ENCODE results near the gene THRAP3.

The THRAP3 gene

GRCh38 chr1:36305915-36306209 is 81.6 kb downstream of the THRAP3 start:
- H3K9ac ChIP-seq (ENCODE audit: insufficient read length): no peak overlapping the region
- peak overlapping the region; percentile 63; the same call in 1 of the 2 replicates for H3K27ac ChIP-seq
- no peak overlapping the region for H3K4me3 ChIP-seq
- peaks cover 30% of the 10 kb centered on the region for H3K36me3 ChIP-seq (ENCODE audit: insufficient read depth, low read length)
- H3K9me3 ChIP-seq (ENCODE audit: low read depth, low read length): no peaks in the 10 kb centered on the region
- no peak for TF ChIP-seq EZH2 (IDR thresholded peaks at IDR 0.05)
- TF ChIP-seq FOXP2 (optimal IDR thresholded peaks at IDR 0.05; ENCODE audit: control extremely low read depth, extremely low read length, insufficient read depth): no peak
- no peak for TF ChIP-seq POLR2AphosphoS5 (IDR thresholded peaks at IDR 0.05; ENCODE audit: borderline replicate concordance, low read depth, low read length)
- no peak for DNase-seq (ENCODE audit: low read depth, low spot score)

GRCh38 chr1:36306210-36306901 is 82.1 kb downstream of the THRAP3 start, which contains the start of gene SH3D21:
Gene SH3D21, plus strand, starts transcription at chr1:36306368. Its CDS starts 53 bp downstream, at chr1:36306421.
- Histone ChIP-seq H3K36me3 (ENCODE audit: insufficient read depth, low read length) (peaks cover 25% of the 10 kb centered on the region), H3K27ac (peak within 1 kb of the TSS; percentile 63; the same call in 1 of the 2 replicates), H3K9ac (ENCODE audit: insufficient read length) (no peak within 1 kb of the TSS), H3K4me3 (peak within 1 kb of the TSS; percentile 83), H3K9me3 (ENCODE audit: low read depth, low read length) (no peaks in the 10 kb centered on the region)
- DNase-seq (ENCODE audit: low read depth, low spot score): no peak
- TF ChIP-seq FOXP2 (optimal IDR thresholded peaks at IDR 0.05; ENCODE audit: control extremely low read depth, extremely low read length, insufficient read depth) (no peak), POLR2AphosphoS5 (IDR thresholded peaks at IDR 0.05; ENCODE audit: borderline replicate concordance, low read depth, low read length) (no peak; the same call in 1 of the 2 replicates), EZH2 (IDR thresholded peaks at IDR 0.05) (no peak)

GRCh38 chr1:36306902-36307456 is 82.7 kb downstream of the THRAP3 start:
- Histone ChIP-seq H3K36me3 (ENCODE audit: insufficient read depth, low read length) (peaks cover 19% of the 10 kb centered on the region), H3K4me3 (peak overlapping the region; percentile 83), H3K9me3 (ENCODE audit: low read depth, low read length) (no peaks in the 10 kb centered on the region), H3K27ac (no peak overlapping the region), H3K9ac (ENCODE audit: insufficient read length) (no peak overlapping the region)
- DNase-seq (ENCODE audit: low read depth, low spot score): no peak
- TF ChIP-seq EZH2 (IDR thresholded peaks at IDR 0.05) (no peak), POLR2AphosphoS5 (IDR thresholded peaks at IDR 0.05; ENCODE audit: borderline replicate concordance, low read depth, low read length) (peak; percentile 78), FOXP2 (optimal IDR thresholded peaks at IDR 0.05; ENCODE audit: control extremely low read depth, extremely low read length, insufficient read depth) (no peak)

- peaks cover 11% of the 10 kb centered on the region for H3K36me3 ChIP-seq (ENCODE audit: insufficient read depth, low read length)
Observed at GRCh38 chr1:36307601-36308330, 83.5 kb downstream of the THRAP3 start.

GRCh38 chr1:36309397-36309796 is 85.2 kb downstream of the THRAP3 start:
- no peak for DNase-seq (ENCODE audit: low read depth, low spot score)
- no peaks in the 10 kb centered on the region for H3K9me3 ChIP-seq (ENCODE audit: low read depth, low read length)
- H3K27ac ChIP-seq: no peak overlapping the region
- no peak overlapping the region for H3K9ac ChIP-seq (ENCODE audit: insufficient read length)
- no peak for TF ChIP-seq POLR2AphosphoS5 (IDR thresholded peaks at IDR 0.05; ENCODE audit: borderline replicate concordance, low read depth, low read length)
- TF ChIP-seq FOXP2 (optimal IDR thresholded peaks at IDR 0.05; ENCODE audit: control extremely low read depth, extremely low read length, insufficient read depth): no peak
- no peak for TF ChIP-seq EZH2 (IDR thresholded peaks at IDR 0.05)
- H3K36me3 ChIP-seq (ENCODE audit: insufficient read depth, low read length): 0 out of 2 replicates have a peak, but pooled peaks cover 3% of the 10 kb centered on the region
- no peak overlapping the region for H3K4me3 ChIP-seq

More at GRCh38 chr1:36307601-36308330, 83.5 kb downstream of the THRAP3 start:
- H3K27ac ChIP-seq: no peak overlapping the region
- TF ChIP-seq EZH2 (IDR thresholded peaks at IDR 0.05) (no peak), POLR2AphosphoS5 (IDR thresholded peaks at IDR 0.05; ENCODE audit: borderline replicate concordance, low read depth, low read length) (no peak), FOXP2 (optimal IDR thresholded peaks at IDR 0.05; ENCODE audit: control extremely low read depth, extremely low read length, insufficient read depth) (no peak)
- peak overlapping the region; percentile 83 for H3K4me3 ChIP-seq
- no peak overlapping the region for H3K9ac ChIP-seq (ENCODE audit: insufficient read length)
- H3K9me3 ChIP-seq (ENCODE audit: low read depth, low read length): no peaks in the 10 kb centered on the region
- DNase-seq (ENCODE audit: low read depth, low spot score): no peak

GRCh38 chr1:36320291-36320761 is 96.1 kb downstream of the THRAP3 start:
- no peak for TF ChIP-seq EZH2 (IDR thresholded peaks at IDR 0.05)
- no peak for TF ChIP-seq FOXP2 (optimal IDR thresholded peaks at IDR 0.05; ENCODE audit: control extremely low read depth, extremely low read length, insufficient read depth)
- no peak for TF ChIP-seq POLR2AphosphoS5 (IDR thresholded peaks at IDR 0.05; ENCODE audit: borderline replicate concordance, low read depth, low read length)
- Histone ChIP-seq H3K9ac (ENCODE audit: insufficient read length) (no peak overlapping the region), H3K36me3 (ENCODE audit: insufficient read depth, low read length) (no peaks in the 10 kb centered on the region), H3K9me3 (ENCODE audit: low read depth, low read length) (no peaks in the 10 kb centered on the region), H3K4me3 (peak overlapping the region; percentile 91), H3K27ac (peak overlapping the region; percentile 88; the same call in 1 of the 2 replicates)
- DNase-seq (ENCODE audit: low read depth, low spot score): no peak

- DNase-seq (ENCODE audit: low read depth, low spot score): no peak
- Histone ChIP-seq H3K9ac (ENCODE audit: insufficient read length) (peak overlapping the region; percentile 74), H3K27ac (peak overlapping the region; percentile 88), H3K9me3 (ENCODE audit: low read depth, low read length) (no peaks in the 10 kb centered on the region), H3K36me3 (ENCODE audit: insufficient read depth, low read length) (no peaks in the 10 kb centered on the region), H3K4me3 (peak overlapping the region; percentile 91)
- TF ChIP-seq EZH2 (IDR thresholded peaks at IDR 0.05) (no peak), FOXP2 (optimal IDR thresholded peaks at IDR 0.05; ENCODE audit: control extremely low read depth, extremely low read length, insufficient read depth) (no peak), POLR2AphosphoS5 (IDR thresholded peaks at IDR 0.05; ENCODE audit: borderline replicate concordance, low read depth, low read length) (no peak)
Observed at GRCh38 chr1:36320767-36321118, 96.5 kb downstream of the THRAP3 start.
